ENCODE data around the gene STUM.

DNA sequence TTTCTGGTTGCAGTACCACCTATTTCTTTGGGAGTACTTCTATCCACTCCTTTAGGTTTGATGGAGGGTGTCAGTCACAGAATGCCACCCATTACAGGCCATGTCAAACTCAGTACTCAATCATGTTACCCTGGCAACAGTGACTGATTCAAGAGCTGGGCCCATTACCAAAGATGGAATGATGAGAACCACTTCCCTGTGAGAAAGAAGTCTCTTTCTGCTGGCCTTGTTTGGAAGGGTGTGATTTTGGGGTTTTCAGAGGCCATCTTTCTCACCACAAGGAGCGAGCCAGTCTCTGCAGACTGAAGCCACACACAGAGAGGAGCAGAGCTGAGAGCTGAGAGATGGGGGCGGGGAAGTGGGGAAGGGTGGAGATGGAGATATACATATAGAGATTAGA, 13.9 kb upstream of the STUM start:
- TF ChIP-seq POLR2A (IDR thresholded peaks at IDR 0.05; ENCODE audit: low read depth, low read length), result no peak
- TF ChIP-seq POLR2AphosphoS5 (IDR thresholded peaks at IDR 0.05; ENCODE audit: low read depth, low read length), result no peak
- no peak for TF ChIP-seq TAF1 (IDR thresholded peaks at IDR 0.05; ENCODE audit: low read depth, low read length)

Measured in GM12891 (cell line).